GM12872 (cell line): ENCODE measurements around the gene LSM14B.

ENCODE experiments used
- CTCF ChIP-seq: IDR thresholded peaks from 3 replicates; pipeline ENCODE4 v1.5.1; 2011; ENCODE audit warnings: low read depth, mild to moderate bottlenecking, low read length, moderate library complexity; ENCODE audit not compliant: insufficient read depth

LSM14B gene

GRCh38 chr20:62122654-62123449 lies 577 bp downstream of the LSM14B start:
- TF ChIP-seq CTCF: no peak

GRCh38 chr20:62123450-62124118 lies 1.3 kb downstream of the LSM14B start:
- TF ChIP-seq CTCF: no peak

GRCh38 chr20:62126141-62126540 lies 3.9 kb downstream of the LSM14B start:
- TF ChIP-seq CTCF: no peak

- TF ChIP-seq CTCF: no peak
Observed at GRCh38 chr20:62127799-62128198, 5.5 kb downstream of the LSM14B start.

- TF ChIP-seq CTCF: no peak
Observed at GRCh38 chr20:62128502-62128901, 6.2 kb downstream of the LSM14B start.

GRCh38 chr20:62129731-62130531 lies 7.7 kb downstream of the LSM14B start:
- no peak for TF ChIP-seq CTCF
